ENCODE data around the gene USP25.

USP25 gene

DNA sequence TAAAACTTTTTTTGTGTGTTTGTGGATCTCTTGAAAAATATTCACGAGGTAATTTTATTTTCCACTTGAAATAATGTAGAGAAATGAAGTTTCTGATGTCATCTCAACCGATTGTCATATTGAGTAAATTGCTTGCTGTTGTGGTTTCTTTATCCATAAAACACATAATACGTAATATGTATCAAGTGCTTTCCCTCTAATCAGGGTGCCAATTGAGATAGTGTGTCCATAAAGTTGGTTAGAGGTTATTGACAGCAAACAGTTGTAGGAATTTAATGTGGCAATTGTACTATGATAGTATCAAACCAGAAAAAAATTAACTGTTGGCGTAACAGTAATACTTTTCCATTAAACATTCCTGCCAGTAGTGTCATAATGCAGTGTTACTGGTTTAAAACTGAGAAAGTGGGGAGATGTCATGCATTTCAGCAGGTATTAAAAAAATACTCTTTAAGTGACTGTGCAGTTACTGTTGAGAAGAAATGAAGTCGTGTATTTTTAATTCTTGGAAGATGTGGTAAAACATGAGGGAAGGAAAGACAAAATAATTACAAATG is 38.3 kb downstream of the USP25 start:
- DNase-seq: no peak

DNA sequence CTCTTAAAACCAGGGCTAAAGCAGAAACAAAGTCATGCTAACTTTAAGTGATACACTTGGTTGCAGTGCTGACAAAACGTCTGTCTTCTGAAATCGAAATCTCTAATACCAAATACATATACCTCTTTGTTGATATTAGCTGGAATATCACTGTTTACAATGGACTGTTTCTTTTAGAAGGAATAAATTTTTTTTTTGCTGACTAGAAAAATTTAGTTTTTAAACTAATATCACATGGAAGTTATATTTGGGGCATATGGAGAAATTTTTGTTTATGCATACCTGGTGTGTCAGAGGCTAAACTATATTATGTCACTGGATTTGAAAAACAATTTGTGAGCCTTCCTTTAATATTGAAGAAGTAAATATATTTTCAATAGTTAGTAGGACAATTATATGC is 39.1 kb downstream of the USP25 start:
- no peak for DNase-seq

DNA sequence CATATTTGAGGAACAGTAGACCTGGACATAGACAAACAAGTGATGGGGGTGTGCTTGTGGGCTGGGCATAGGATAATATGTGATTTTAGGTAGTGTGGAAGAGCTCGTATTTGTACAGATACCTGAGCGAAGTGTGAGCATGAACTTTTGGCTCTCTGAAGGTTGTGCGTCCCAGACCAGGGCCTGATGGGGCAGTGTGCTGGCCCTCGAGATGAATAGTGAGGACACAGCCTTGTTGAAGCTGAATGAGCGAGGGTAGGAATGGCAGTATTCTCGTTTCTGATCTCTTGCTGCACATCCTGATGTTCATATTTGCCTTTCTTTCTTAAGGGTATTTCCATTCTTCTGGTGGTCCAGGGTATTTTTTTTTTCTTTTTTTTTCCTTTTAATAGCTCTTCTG is 41.5 kb downstream of the USP25 start:
- no peak for DNase-seq

DNA sequence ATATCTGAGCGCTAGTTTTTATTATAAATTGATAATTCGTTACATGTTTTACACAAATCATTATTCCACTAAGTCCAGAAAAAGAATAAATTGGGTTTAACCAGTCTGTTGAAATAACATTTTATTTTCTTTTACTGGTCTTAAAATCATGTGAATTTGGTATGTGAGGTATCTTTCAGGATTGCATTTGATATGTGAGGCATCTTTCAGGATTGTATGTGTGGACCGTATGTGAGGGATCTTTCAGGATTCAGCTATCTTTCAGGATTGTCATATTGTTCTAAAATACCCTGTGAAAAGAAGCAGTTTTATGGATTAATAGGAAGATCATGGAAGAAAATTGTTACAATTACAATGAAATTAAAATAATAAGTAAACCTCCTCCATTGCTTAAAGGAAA is 42.9 kb downstream of the USP25 start:
- no peak for DNase-seq

DNA sequence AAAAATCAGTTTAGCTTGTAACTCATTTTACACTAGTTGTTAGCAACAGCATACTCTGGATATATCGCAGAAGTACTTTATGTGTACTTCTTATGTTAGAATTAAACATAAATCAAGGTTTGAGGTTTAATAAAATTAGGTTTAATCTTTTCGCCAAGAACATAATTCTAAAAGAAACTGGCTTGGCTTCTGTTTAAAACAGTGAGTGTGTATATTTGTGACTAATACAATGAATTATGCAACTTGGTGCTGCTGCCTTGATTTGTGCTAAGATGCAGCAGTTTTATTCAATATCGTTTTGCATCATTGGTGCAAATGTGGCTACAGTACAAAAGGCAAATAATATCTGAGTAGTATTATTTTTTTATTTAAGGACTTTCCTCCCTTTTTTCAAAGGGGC is 44.8 kb downstream of the USP25 start:
- no peak for DNase-seq

DNA sequence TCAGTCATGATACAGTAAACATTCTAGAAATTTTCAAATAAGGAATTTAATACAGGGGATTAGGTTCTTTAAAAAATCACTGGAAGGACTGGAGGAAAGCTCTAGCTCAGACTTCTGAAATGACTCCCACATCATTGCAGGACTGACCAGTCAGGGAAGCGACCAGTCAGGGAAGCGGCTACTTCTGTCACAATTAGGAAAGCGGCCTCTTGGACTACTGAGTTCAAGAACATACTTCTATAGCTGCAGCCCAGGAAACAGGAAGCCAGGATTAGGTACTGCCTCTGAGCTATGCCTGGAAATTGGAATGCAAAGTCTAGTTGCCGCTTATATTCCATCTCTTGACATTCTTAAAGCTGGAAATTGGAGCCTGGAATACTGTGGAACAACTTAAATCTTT is 45.5 kb downstream of the USP25 start:
- DNase-seq: no peak

DNA sequence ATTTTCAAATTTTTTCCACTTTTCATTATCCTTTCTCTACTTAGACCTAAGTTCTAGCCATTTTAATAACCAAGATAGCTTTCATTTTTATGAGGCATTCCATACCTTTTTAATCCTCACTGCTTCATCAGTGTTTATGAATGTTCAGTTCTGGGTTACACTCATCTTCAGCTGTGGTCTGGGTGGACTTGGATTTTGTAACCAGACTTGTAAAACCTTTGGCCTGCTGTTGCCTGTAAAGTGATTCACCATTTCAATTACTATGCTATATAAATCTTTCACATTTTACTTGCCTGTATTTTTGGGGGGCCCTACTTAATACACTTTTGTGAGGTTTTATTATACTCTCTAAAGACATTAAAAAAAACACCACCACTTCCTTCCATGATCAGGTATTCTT is 46.2 kb downstream of the USP25 start:
- DNase-seq: no peak

DNA sequence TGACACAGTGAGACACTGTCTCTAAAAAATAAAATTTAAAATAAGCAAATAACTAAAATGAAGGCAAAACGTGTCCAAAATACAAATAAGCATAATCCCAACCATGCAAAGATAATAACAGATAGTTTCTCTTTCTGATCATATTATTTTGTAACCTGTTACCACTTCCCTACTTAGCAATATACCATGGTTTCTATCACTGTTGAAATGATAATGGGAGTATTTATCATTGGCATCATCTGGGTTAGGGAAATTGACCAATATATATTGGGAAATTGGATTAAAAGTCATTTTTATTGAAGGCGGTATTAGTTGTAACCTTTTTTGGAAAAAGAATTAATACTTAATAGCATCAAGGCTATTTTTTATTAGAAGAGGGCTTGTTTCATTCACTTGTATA is 47.0 kb downstream of the USP25 start:
- DNase-seq: no peak

DNA sequence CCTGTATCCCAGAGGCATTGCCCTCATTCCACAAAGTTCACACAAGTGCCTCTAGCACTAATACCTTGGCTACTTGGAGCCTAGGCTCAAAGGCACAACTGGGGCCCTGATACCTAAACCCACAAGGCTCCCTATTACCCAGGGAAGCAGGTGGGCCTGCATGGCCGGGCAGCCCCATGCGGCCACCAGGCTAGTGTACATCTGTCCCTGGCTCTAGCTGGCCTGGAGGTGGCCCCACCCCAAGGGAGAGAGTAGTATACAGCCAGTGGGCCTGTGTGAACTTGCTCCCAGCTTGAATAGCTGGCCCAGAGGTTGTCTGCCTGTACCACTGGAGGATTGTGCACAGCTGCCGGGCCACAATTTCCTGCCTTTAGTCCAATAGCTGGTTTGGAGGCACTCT is 52.2 kb downstream of the USP25 start:
- DNase-seq: no peak

DNA sequence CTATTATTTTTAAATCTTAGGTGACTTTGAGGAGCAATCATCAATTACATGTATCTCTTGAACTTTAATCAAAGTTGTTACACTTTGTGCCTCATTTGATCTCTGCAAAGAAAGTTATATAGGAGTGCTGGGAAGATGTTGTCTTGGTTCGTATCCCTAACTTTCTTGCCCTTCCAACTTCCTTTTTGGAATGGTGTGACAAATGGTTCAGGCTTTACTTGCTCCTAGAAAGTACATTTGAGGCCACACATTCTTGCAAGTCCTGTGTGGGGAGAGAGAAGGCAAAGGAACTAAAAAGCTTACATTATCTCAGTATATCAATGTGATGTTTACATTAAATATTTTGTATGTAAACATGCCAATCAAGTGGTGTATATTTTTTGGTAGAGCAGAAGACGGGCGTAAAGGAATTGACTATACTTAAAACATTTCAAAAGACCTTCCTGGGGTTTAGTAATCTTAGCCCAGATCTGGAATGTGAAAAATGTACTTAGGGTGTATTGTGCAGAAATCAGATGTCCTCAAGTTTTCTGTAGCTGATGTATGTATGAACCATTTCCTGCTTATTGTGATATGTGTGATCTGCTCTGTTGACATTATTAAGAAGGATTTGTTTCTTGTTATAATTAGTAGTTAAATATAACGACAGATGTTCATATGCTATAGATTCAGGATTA is 59.2 kb downstream of the USP25 start:
- DNase-seq: no peak

DNA sequence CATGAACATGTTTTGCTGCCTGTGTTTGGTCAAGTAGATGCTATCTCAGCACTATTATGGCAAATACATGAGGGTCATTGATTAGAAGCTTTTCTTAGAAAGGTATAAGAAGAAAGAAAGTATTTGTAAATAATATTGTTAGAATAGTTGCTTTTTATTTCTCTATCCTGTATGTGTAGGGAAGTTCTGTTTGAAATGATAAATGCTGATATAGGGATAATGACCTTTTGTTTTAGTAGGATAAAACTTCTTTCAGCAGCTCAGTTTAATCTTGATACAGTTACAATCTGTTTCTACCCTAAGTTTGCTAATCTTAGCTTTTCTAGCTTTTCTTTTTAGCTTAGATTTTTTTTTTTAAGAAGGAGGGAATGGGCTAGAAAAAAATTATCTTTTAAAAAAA is 63.3 kb downstream of the USP25 start:
- DNase-seq: no peak

DNA sequence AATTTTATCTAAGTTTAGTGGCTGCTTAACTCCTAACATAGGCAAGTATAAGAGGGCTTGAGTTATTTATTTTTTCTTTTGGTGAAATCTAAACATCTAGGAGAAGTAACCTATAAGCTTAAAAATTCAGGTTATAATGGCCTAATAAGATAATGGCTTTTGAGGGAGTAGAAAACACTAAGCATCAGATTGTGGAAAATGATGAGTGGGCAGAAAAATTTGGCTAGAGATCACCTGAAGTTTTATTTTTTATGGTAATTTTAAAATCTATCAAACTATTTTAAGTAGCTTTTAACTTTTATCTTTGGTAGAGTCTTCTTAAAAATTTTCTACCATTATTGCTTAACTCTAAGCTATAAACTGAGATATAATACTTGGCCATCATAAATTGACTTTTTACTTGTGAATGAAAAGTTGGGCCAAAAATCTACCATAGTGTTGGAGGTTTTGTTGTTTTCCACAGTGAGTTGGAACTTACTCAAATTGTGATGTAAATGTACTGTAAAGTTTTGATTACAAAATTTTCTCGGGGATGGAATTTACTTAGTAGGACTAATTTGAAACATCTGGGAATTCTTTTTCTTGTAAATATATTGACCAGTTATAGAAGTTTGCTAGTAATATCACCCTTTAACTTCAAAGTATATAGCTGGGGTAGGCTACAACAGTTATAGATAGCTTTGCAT is 63.9 kb downstream of the USP25 start:
- no peak for DNase-seq

DNA sequence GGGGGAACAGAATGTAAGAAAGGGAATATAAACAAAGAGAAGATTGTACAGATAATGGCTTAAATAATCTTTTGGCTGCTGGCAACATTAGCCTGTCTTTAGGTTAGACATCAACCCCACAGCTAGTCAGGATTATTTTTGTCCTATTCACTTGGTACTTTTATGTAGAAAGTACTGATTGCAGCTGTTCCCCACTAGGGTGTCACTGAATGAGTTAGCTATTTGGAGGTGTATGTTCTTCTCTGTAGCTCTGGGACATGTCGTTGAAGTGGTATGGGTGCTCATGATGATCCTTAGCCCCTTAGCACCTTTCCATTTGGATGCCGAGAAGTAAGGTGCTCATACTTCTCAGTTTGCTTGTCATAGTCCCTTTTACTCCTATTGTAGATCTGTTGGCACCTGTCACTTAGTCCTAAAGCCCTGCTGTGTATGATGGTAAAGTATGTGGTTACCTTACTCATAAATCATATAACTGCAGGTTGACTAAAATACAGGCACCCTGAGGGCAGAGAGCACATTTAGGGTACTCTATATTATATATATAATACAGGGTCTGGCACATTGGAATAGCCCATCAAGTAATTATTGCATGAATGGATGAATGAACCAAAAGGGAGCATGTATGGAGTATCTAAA is 64.6 kb downstream of the USP25 start:
- no peak for DNase-seq

DNA sequence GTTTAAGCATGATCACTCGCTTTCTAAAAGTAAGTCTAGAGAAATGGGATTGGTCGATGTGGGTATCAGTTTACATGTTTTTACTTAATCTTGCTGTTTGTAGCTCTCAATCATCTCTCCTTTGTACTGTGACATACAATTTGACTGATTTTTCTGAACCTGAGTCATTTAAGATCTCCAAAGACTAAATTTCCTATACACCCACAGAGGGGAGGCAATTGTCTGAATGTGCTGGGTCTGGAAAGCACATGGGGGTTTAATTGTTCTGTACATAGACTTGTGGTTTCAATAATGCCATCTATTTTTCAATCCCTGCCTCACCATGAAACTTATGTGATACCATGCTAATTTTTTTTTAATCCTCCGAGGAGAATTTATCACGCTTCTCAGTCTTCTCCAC is 65.8 kb downstream of the USP25 start:
- no peak for DNase-seq

DNA sequence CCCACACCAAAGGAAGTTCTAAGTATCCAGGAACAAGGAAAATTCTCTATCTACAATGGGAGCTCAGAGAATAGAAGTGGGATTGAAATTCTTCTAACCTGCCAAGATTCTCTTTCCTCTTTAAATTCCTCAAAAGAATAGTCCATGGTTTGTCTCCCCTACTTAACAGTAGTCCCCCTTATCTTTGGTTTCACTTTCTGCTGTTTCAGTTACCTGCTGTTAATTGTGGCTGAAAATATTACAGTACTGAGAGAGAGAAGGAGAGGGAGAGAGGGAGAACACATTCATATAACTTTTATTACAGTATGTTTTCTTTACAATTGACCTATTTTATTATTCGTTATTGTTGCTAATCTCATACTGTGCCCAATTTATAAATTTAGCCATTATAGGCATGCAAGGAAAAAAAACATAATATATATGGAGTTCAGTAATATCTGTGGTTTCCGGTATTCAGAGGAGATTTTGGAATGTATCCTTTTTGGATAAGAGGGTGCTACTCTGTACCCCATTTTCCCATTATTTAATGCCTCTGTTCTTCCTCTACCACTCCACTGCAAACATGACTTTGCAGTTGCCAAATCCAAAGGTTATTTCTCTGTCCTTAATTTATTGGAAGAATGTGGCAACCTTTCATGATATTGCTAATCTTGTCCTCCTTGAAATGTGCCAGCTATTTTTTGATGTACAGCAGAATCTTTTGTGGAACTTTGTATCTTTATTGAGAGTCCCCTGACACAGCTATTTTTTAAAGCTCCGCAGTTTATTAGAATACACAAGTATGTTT is 68.0 kb downstream of the USP25 start:
- DNase-seq: no peak

DNA sequence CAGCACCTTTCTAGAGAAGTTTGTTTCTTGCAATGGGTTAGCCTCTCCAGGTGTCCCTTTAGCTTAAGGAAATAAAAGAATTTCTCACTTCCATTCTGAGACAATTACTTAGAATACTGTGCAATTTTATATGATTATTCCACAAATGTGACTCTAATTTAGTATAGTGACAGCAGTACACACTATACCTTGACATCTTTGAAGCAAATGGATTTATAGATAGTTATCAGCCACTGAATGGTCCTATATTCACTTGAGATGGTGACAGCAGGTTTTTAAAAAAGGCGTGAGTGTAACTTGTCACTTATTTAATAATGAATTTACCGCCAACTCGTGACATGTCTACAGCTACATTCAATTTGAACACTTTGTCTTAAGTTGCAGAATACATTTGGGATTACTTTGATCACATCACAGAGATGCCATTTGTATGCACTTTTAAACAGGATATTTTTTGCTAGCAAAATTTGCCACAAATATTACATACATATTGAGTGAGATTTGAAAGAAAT is 71.6 kb downstream of the USP25 start:
- DNase-seq: no peak

DNA sequence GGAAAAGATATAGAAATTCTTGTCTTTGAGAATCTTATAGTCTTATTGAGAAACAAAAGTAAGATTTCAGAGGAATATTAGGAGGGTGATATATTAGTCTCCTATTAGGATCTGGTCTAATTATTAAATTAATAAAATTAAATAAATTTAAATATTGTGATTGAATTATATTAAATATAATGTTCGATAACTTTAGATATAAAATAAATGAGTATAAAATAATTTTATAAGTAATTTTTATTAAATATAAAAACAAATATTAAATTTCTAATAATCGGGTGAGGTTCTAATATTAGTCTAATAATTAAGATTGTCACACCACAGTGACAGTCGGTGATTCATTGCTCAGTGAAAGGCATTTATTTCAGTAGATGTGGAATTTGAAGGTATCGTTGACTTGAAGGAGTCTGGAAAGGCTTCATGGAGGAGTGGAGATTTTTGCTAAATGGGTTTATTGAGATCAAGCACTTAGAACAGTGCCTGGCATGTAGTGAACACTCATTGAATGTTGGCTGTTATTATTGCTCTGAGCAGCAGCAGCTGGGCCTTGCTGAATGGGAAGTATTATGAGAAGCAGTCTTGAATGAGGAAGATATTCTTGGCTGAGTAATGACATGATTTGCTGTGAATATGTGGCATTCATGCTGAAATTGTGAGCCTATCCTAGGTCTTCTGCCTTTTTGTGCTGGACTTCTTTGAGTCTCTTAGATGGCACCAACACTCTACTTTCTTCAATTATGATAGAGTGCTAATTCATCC is 74.6 kb downstream of the USP25 start:
- DNase-seq: no peak

DNA sequence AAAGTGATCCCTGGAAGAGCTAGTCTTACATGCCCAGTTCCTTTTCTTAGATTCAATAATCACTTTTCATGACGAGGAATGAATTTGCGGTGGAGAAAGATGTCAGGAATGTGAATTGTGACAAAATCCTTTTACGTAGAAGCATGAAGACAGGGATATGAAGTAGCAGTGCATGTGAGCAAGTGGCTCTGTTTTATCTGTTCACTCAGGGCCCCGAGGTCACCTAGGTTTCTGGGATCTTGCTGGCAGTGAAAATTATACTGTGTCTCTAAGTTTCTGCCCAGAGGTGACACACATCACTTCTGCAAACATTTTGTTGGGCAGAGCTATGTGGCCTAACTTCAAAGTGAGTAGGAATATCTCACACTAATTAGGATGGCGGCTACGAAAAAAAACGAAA is 79.3 kb downstream of the USP25 start:
- no peak for DNase-seq

DNA sequence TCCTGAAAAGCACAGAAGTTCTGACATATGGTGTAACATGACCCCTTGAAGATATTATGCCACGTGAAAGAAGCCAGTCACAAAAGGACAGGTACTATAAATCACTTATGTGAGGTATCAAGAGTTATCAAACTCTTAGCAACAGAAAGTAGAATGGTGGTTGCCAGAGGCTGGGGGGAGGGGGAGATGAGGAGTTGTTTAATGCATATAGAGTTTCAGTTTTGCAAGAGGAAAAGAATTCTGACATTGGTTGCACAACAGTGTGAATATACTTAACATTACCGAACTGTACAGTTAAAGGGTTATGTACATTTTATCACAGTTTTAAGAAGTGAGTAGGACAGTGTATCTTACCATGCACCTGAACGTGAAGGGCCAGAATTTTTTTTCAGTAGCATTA is 80.0 kb downstream of the USP25 start:
- DNase-seq: no peak

DNA sequence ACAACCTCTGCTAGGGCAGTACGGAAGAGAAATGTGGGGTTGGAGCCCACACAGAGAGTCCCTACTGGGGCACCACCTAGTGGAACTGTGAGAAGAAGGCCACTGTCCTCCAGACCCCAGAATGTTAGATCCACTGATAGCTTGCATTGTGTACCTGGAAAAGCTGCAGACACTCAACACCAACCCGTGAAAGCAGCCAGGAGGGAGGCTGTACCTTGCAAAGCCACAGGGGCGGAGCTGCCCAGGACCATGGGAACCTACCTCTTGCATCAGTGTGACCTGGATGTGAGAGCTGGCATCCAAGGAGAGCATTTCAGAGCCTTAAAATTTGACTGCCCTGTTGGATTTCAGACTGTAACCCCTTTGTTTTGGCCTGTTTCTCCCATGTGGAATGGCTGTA is 85.5 kb downstream of the USP25 start:
- DNase-seq: no peak

DNA sequence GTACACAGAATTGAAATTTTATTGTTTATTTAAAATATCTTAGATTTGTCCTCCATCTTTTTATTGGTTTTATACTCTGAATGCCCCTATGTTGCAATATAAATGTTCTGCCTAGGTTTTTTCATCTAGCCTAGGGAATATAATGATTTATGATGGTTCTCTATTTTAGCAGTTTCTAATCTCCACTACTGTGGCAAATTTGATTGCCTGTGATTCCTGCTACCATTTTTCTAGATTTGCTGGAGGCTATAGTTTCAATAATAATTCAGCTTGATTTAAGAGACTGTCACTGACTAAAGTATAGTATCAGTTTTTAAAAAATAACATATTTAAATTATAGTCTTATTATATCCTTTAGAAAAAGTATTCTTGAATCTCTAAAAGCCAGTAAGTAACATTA is 90.5 kb downstream of the USP25 start:
- no peak for DNase-seq

DNA sequence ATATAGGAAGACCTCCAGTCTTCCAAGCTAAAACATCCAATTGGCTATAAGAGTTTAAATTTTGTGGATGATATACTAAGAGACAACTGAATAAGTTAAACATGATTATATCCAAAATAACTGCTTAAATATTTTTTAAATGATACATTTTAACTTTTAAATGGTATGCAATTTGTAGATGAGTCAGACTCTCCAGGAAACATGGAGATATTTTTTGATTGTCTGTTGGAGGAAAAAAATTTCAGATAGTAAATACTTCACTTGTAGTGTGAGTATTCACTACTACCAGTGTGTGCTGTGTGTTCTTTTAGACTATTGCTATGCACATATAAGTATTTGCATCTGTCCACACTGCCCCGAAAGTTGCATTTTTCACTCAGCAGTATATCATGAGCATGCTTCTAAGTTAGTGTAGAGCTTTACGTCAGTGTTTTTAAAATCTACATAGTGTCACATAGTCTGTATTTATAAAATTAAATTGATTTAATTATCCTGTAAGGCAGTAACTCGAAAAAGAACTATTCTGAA is 91.1 kb downstream of the USP25 start:
- no peak for DNase-seq
